Stimulated activated CD8-positive, alpha-beta memory T cell treated with anti-CD3 and anti-CD28 coated beads, Interleukin-12 subunit alpha, Interleukin-12 subunit beta, amount 100 ng/mL, for 24 hours (primary cell): Measurements from ENCODE around the gene BRMS1.
"Not testable (repeated sequence)": the region's sequence is repeated elsewhere in the genome, so short reads cannot be mapped to it uniquely, and the experiment has no call there.

ENCODE experiments used
- DNase-seq: peaks from one replicate; pipeline ENCODE4 v3.0.0-alpha.2; 2020; ENCODE audit errors: extremely low read depth

The BRMS1 gene

GRCh38 chr11:66344550-66345315 lies at the start of gene BRMS1:
Gene BRMS1 (minus strand): TSS chr11:66345104. CDS start chr11:66342234, 2,870 bp downstream.
- DNase-seq, result peak; percentile 97

GRCh38 chr11:66393954-66394353 lies 49.0 kb upstream of the BRMS1 start:
- DNase-seq, result no peak

GRCh38 chr11:66391322-66391721 lies 46.4 kb upstream of the BRMS1 start:
- no peak for DNase-seq

GRCh38 chr11:66388780-66389386 lies 44.0 kb upstream of the BRMS1 start:
- peak; percentile 45 for DNase-seq

GRCh38 chr11:66386171-66387069 lies 41.5 kb upstream of the BRMS1 start:
- DNase-seq, result peak; percentile 54

- not testable (repeated sequence) for DNase-seq
Observed at GRCh38 chr11:66384316-66384715, 39.4 kb upstream of the BRMS1 start.

- not testable (repeated sequence) for DNase-seq
Observed at GRCh38 chr11:66380264-66380663, 35.4 kb upstream of the BRMS1 start.

GRCh38 chr11:66373690-66374287 lies 28.9 kb upstream of the BRMS1 start:
- not testable (repeated sequence) for DNase-seq

- DNase-seq, result no peak
Observed at GRCh38 chr11:66373265-66373664, 28.4 kb upstream of the BRMS1 start.

- DNase-seq, result peak; percentile 40
Observed at GRCh38 chr11:66371627-66372415, 26.9 kb upstream of the BRMS1 start, which contains the start of gene SLC29A2. Gene SLC29A2 (minus strand): TSS chr11:66371760. CDS start chr11:66371591, 169 bp downstream.

- DNase-seq, result no peak
Observed at GRCh38 chr11:66369073-66369894, 24.4 kb upstream of the BRMS1 start.

- no peak for DNase-seq
Observed at GRCh38 chr11:66368484-66368883, 23.6 kb upstream of the BRMS1 start.

GRCh38 chr11:66367561-66368312 lies 22.8 kb upstream of the BRMS1 start:
- DNase-seq, result no peak

GRCh38 chr11:66366844-66367477 lies 22.1 kb upstream of the BRMS1 start:
- DNase-seq, result no peak

- DNase-seq, result no peak
Observed at GRCh38 chr11:66365711-66366619, 21.1 kb upstream of the BRMS1 start.

- DNase-seq, result no peak
Observed at GRCh38 chr11:66365166-66365565, 20.3 kb upstream of the BRMS1 start.

GRCh38 chr11:66363805-66364535 lies 19.1 kb upstream of the BRMS1 start:
- peak; percentile 33 for DNase-seq
